ENCODE results near the gene DNAJB12.
"Not testable (repeated sequence)": the region's sequence is repeated elsewhere in the genome, so short reads cannot be mapped to it uniquely, and the experiment has no call there.

The DNAJB12 gene

DNA sequence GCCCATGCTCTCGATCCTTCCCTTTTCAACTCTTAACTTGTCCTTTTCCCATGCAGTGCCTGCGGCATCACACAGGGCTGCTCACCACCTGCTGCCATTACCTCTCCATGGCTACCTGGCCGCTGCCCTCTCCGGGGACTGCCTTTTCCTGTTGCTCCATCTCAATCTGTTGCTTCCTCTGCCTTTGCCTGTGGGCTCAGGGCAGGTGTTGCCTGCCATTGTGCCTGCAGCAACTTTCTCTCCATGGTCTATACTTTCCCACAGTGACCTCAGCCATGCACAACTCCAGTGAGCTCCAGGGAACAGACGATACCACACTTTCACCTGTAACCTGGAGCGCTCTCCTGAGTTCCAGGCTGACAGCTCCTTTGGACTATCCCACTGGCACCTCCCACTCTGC is 3.2 kb downstream of the DNAJB12 start:
- H3K4me1 ChIP-seq (ENCODE audit: control insufficient read depth, insufficient read depth, low read length) = peaks cover 11% of the 10 kb centered on the region
- H3K36me3 ChIP-seq (ENCODE audit: control insufficient read depth, insufficient read depth, low read length) = peaks cover 14% of the 10 kb centered on the region
- H3K9me3 ChIP-seq (ENCODE audit: control insufficient read depth, low read length) = no peaks in the 10 kb centered on the region
- H3K9ac ChIP-seq (ENCODE audit: low read length) = no peak overlapping the region
- H3K4me3 ChIP-seq (ENCODE audit: low read length) = no peak overlapping the region
- H3K27me3 ChIP-seq (ENCODE audit: control insufficient read depth, insufficient read depth, low read length) = no peaks in the 10 kb centered on the region

DNA sequence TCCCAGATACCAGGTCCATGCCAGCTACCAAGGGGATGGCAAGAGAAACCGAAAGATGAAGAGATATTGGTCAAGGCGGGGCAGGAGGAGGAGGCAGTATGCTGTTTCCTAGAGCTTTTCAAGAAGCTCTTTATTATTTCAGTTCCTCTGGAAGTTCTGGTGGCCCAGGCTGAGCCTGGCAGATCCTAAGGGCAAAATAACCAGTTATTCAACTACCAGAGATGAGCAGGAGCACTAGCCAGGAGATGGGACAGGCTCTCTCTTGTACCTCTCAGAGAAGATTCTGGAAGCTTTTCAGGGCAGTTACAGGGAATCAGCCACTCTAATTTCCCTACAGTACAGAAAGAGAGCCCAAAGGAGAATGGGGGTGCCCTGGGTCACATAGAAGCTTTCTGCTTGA is 5.3 kb downstream of the DNAJB12 start:
- no peak overlapping the region for H3K9ac ChIP-seq (ENCODE audit: low read length)
- H3K4me1 ChIP-seq (ENCODE audit: control insufficient read depth, insufficient read depth, low read length) = peaks cover 11% of the 10 kb centered on the region
- H3K9me3 ChIP-seq (ENCODE audit: control insufficient read depth, low read length) = no peaks in the 10 kb centered on the region
- H3K36me3 ChIP-seq (ENCODE audit: control insufficient read depth, insufficient read depth, low read length) = peaks cover 14% of the 10 kb centered on the region
- H3K4me3 ChIP-seq (ENCODE audit: low read length) = no peak overlapping the region
- no peaks in the 10 kb centered on the region for H3K27me3 ChIP-seq (ENCODE audit: control insufficient read depth, insufficient read depth, low read length)

DNA sequence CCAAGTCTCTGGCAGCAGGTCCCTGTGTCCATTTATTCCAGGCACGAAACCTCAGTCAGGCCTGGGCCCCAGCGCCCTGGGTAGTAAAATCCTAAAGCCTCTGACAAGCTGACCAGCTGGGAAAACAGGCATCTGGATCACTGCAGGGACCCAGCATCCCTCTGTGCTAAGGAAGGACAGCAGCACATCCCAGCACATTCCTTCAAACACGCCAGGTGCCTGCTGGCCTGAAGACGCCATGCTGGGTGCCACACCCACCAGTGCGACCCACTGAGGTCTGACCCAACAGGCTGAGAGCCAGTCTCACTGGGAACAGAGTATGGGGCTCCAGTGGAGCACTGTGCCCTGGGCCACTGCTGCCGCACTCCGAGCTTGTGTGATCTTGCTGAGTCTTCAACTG is 6.4 kb downstream of the DNAJB12 start:
- Histone ChIP-seq H3K4me1 (ENCODE audit: control insufficient read depth, insufficient read depth, low read length) (peaks cover 7% of the 10 kb centered on the region), H3K4me3 (ENCODE audit: low read length) (no peak overlapping the region), H3K36me3 (ENCODE audit: control insufficient read depth, insufficient read depth, low read length) (peaks cover 14% of the 10 kb centered on the region)

GRCh38 chr10:72346117-72346516 is 8.6 kb downstream of the DNAJB12 start:
- not testable (repeated sequence) for H3K27me3 ChIP-seq (ENCODE audit: control insufficient read depth, insufficient read depth, low read length); H3K9ac ChIP-seq (ENCODE audit: low read length); H3K4me3 ChIP-seq (ENCODE audit: low read length); H3K4me1 ChIP-seq (ENCODE audit: control insufficient read depth, insufficient read depth, low read length); H3K9me3 ChIP-seq (ENCODE audit: control insufficient read depth, low read length)
- peaks cover 14% of the 10 kb centered on the region for H3K36me3 ChIP-seq (ENCODE audit: control insufficient read depth, insufficient read depth, low read length)

More for the DNA sequence above, 6.4 kb downstream of the DNAJB12 start:
- H3K27me3 ChIP-seq (ENCODE audit: control insufficient read depth, insufficient read depth, low read length) = no peaks in the 10 kb centered on the region
- H3K9ac ChIP-seq (ENCODE audit: low read length) = no peak overlapping the region
- H3K9me3 ChIP-seq (ENCODE audit: control insufficient read depth, low read length) = no peaks in the 10 kb centered on the region

DNA sequence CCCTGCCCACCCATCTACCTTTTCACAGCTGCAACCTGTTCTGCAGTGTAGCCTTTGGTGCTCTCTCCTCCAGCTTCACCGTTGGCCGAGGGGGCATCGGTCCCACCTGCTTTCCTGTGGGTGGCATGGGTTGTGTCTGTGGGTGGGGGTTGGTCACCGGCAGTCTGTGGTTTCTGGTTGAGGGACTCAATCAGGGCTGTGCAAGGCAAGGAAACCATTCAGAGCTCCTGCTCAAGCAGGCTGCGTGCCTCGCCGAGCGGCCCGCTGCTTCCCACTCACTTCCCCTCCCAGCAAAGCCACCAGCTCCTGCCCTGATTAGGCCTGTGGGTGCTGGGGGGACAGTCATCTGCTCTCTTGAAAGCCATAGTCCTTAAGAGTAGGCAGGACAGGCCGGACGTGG is 9.8 kb downstream of the DNAJB12 start:
- peaks cover 12% of the 10 kb centered on the region for H3K36me3 ChIP-seq (ENCODE audit: control insufficient read depth, insufficient read depth, low read length)
- no peaks in the 10 kb centered on the region for H3K27me3 ChIP-seq (ENCODE audit: control insufficient read depth, insufficient read depth, low read length)
- H3K9me3 ChIP-seq (ENCODE audit: control insufficient read depth, low read length) = no peaks in the 10 kb centered on the region
- H3K4me1 ChIP-seq (ENCODE audit: control insufficient read depth, insufficient read depth, low read length) = no peaks in the 10 kb centered on the region
- H3K4me3 ChIP-seq (ENCODE audit: low read length) = no peak overlapping the region
- no peak overlapping the region for H3K9ac ChIP-seq (ENCODE audit: low read length)

DNA sequence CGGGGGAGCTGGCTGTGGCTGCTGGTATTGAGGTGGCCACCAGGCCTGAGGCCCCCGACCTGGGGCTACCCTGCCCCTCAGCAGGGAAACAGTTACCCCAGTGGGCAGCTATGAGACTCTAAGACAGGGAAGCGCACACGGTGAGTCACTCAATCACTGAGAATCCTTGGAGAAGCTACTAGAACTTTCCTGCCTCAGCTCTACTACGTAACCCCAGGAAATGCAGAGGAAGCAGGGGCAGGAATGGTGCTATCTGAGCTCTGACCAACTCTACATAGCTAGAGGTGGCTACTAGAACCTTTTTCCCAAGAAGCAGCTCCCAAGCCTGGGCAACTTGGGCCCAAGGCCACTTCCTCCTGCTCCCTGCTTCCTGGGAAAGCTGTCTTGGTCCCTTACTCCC is 11.8 kb downstream of the DNAJB12 start:
- peaks cover 11% of the 10 kb centered on the region for H3K36me3 ChIP-seq (ENCODE audit: control insufficient read depth, insufficient read depth, low read length)
- no peaks in the 10 kb centered on the region for H3K9me3 ChIP-seq (ENCODE audit: control insufficient read depth, low read length)

DNA sequence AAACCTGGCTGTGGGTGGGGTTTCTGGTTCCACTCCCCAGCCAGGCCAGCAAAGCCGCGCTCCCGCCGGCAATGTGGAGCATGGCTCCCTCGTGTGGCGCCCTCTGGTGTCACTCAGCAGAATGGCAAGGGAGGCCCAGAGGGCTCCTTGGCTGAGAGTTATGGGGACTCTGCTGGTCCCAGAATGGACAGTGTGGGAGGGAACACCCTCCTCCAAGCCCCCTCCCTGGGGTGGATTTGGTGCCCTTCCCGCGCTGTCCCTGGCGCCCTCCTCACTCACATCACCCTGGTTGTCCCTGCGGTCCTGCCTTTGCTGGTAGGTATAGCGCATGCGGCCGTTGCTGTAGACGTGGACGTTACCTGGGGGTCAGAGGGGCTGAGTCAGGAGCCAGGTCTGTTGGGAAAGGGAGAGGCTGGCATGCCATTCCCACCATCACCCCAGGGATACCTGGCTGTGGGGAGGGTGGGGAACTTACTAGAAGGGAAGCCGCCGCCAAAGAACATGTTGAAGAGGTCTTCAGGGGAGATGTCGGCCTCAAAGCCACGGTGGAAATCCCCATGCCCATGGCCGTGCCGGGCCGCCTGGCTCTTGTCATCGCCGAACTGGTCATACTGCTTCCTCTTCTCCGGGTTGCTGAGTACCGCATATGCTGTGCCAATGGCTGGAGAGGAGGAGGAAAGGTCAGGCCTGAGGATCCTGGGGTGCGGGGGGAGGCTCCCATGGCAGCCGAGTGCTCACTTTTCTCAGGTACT is 14.0 kb downstream of the DNAJB12 start:
- Histone ChIP-seq H3K9me3 (ENCODE audit: control insufficient read depth, low read length) (no peaks in the 10 kb centered on the region), H3K9ac (ENCODE audit: low read length) (no peak overlapping the region), H3K4me3 (ENCODE audit: low read length) (no peak overlapping the region), H3K36me3 (ENCODE audit: control insufficient read depth, insufficient read depth, low read length) (peaks cover 24% of the 10 kb centered on the region), H3K27me3 (ENCODE audit: control insufficient read depth, insufficient read depth, low read length) (no peaks in the 10 kb centered on the region), H3K4me1 (ENCODE audit: control insufficient read depth, insufficient read depth, low read length) (peaks cover 17% of the 10 kb centered on the region)

More for the DNA sequence above, 11.8 kb downstream of the DNAJB12 start:
- Histone ChIP-seq H3K4me3 (ENCODE audit: low read length) (no peak overlapping the region), H3K9ac (ENCODE audit: low read length) (no peak overlapping the region), H3K27me3 (ENCODE audit: control insufficient read depth, insufficient read depth, low read length) (no peaks in the 10 kb centered on the region), H3K4me1 (ENCODE audit: control insufficient read depth, insufficient read depth, low read length) (no peaks in the 10 kb centered on the region)

DNA sequence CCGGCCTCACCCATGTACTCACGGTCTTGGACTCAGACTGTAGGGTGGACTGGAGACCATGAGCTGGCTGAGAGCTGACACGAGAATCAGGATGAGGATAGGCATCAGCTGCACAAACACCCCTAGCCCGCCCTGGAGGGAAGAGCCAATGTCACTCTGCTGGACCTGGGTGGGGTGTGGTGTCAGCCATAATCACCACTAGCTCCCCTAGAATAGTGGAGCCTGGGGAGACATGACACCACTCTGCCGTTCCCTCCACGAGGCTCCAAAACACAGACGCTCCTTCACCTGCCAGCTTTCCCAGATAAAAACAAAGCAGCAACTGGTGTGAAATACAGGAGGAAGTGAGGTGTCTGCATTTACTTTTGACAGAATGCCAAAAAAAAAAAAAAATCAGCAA is 16.5 kb downstream of the DNAJB12 start:
- Histone ChIP-seq H3K36me3 (ENCODE audit: control insufficient read depth, insufficient read depth, low read length) (peaks cover 24% of the 10 kb centered on the region), H3K9ac (ENCODE audit: low read length) (no peak overlapping the region), H3K9me3 (ENCODE audit: control insufficient read depth, low read length) (no peaks in the 10 kb centered on the region), H3K27me3 (ENCODE audit: control insufficient read depth, insufficient read depth, low read length) (no peaks in the 10 kb centered on the region), H3K4me1 (ENCODE audit: control insufficient read depth, insufficient read depth, low read length) (peaks cover 32% of the 10 kb centered on the region), H3K4me3 (ENCODE audit: low read length) (no peak overlapping the region)

- no peaks in the 10 kb centered on the region for H3K27me3 ChIP-seq (ENCODE audit: control insufficient read depth, insufficient read depth, low read length)
- H3K4me1 ChIP-seq (ENCODE audit: control insufficient read depth, insufficient read depth, low read length) = peaks cover 36% of the 10 kb centered on the region
- H3K4me3 ChIP-seq (ENCODE audit: low read length) = no peak overlapping the region
- H3K36me3 ChIP-seq (ENCODE audit: control insufficient read depth, insufficient read depth, low read length) = peaks cover 24% of the 10 kb centered on the region
- no peaks in the 10 kb centered on the region for H3K9me3 ChIP-seq (ENCODE audit: control insufficient read depth, low read length)
- no peak overlapping the region for H3K9ac ChIP-seq (ENCODE audit: low read length)
Observed at GRCh38 chr10:72337722-72338121, 17.0 kb downstream of the DNAJB12 start.

DNA sequence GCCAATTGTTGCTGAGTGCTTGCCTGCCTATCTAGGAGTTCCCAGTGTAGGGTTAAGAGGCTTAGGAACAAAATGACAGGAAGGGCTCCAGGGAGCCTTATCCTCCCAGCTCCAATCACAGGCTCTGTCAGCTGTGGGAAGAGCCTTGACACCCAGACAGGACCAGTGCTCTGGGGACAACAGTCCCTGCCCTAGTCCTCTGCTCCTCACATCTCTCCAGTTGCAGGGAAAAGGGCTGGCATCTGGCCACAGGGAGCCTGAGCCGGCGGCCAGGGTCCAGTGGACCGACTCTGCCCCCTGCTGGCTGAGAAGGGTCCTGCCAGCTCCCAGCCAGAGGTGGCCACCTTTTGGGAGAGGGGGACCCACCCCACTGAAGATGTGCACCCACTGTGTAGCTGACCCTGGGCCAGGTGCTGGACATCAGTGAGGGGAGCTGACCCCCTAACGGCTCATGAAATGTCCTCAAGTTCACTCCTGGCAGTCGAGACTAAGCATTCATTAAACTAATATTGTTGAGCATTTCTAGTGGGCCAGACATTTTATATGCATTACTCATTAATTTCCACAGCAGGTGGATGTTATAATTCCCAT is 17.6 kb downstream of the DNAJB12 start:
- peaks cover 42% of the 10 kb centered on the region for H3K4me1 ChIP-seq (ENCODE audit: control insufficient read depth, insufficient read depth, low read length)
- no peaks in the 10 kb centered on the region for H3K9me3 ChIP-seq (ENCODE audit: control insufficient read depth, low read length)
- peaks cover 24% of the 10 kb centered on the region for H3K36me3 ChIP-seq (ENCODE audit: control insufficient read depth, insufficient read depth, low read length)
- no peak overlapping the region for H3K4me3 ChIP-seq (ENCODE audit: low read length)
- no peaks in the 10 kb centered on the region for H3K27me3 ChIP-seq (ENCODE audit: control insufficient read depth, insufficient read depth, low read length)
- no peak overlapping the region for H3K9ac ChIP-seq (ENCODE audit: low read length)

- Histone ChIP-seq H3K9me3 (ENCODE audit: control insufficient read depth, low read length) (no peaks in the 10 kb centered on the region), H3K27me3 (ENCODE audit: control insufficient read depth, insufficient read depth, low read length) (no peaks in the 10 kb centered on the region), H3K36me3 (ENCODE audit: control insufficient read depth, insufficient read depth, low read length) (peaks cover 24% of the 10 kb centered on the region), H3K4me3 (ENCODE audit: low read length) (no peak overlapping the region), H3K9ac (ENCODE audit: low read length) (no peak overlapping the region), H3K4me1 (ENCODE audit: control insufficient read depth, insufficient read depth, low read length) (peaks cover 48% of the 10 kb centered on the region)
Observed at GRCh38 chr10:72336259-72337038, 18.3 kb downstream of the DNAJB12 start.

Measured in mucosa of stomach (tissue), 1 donor.